Duodenal mucosa (tissue), 2 donors: ENCODE measurements around the gene CTNNA1.
A peak's percentile ranks its signal among the peaks of the same experiment; 100 is the strongest.
"Not testable (repeated sequence)": the region's sequence is repeated elsewhere in the genome, so short reads cannot be mapped to it uniquely, and the experiment has no call there.

Experiments used
- H3K27ac ChIP-seq: one replicate; pipeline ENCODE4 v1.7.0; 2013; ENCODE audit warnings: low read depth, low read length
- H3K27me3 ChIP-seq, 2 donors: one replicate each; pipeline ENCODE4 v1.7.0; 2013; ENCODE audit warnings: low read length in 2 of 2, control low read depth in 1 of 2; ENCODE audit not compliant: insufficient read depth in 2 of 2, control insufficient read depth in 1 of 2
- H3K36me3 ChIP-seq, 2 donors: one replicate each; pipeline ENCODE4 v1.7.0; 2013; ENCODE audit warnings: low read length in 2 of 2, control low read depth in 1 of 2; ENCODE audit not compliant: insufficient read depth in 2 of 2, control insufficient read depth in 1 of 2
- H3K4me1 ChIP-seq, 2 donors: one replicate each; pipeline ENCODE4 v1.7.0; 2013; ENCODE audit warnings: low read length in 2 of 2, control low read depth in 1 of 2; ENCODE audit not compliant: insufficient read depth in 2 of 2, control insufficient read depth in 1 of 2
- H3K4me3 ChIP-seq, 2 donors: one replicate each; pipeline ENCODE4 v1.7.0; 2013; ENCODE audit warnings: low read length in 2 of 2, low read depth in 1 of 2
- H3K9ac ChIP-seq, 2 donors: one replicate each; pipeline ENCODE4 v1.7.0; 2013; ENCODE audit warnings: low read length in 2 of 2, low read depth in 1 of 2
- H3K9me3 ChIP-seq, 2 donors: one replicate each; pipeline ENCODE4 v1.7.0; 2013; ENCODE audit warnings: low read length in 2 of 2, control low read depth in 1 of 2; ENCODE audit not compliant: control insufficient read depth in 1 of 2

Gene CTNNA1

DNA sequence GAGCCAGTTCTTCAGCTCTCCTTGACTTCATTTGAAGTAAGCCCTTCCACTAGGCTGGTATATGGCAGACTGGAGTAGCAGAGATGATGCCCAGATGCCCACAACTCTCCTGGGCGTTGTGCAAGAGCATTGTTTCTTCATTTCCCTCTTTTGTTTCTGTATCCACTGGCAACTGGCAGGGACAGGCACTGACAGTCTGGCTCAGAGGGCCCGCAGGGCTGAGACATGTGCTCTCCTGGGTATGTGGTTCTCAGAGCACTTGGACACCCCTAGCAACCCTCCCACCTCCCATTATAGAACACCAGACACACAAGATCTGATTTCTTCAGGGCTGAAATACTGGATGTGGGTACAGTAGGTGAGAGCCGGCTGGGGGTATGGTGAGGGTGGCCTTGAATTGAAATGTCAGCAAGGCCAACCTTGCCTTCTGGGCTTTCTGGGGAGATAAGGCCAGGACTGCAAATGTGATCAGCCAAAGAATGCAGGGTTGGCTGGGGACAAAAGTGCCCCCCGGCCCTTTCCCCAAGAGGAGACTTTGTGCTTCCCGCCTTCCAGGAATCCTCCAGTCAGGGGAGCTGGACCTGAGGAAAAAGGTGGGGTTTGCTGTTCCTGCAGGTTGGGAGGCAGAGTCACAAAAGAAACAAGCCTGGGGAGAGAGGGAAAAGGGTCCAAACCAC, 28.6 kb upstream of the CTNNA1 start:
- Histone ChIP-seq H3K9me3 (no peaks in the 10 kb centered on the region), H3K36me3 (no peaks in the 10 kb centered on the region), H3K4me3 (no peak overlapping the region), H3K4me1 (peaks cover 11 to 12% of the 10 kb centered on the region in 2 donors), H3K27ac (no peak overlapping the region), H3K9ac (no peak overlapping the region), H3K27me3 (no peaks in the 10 kb centered on the region)

DNA sequence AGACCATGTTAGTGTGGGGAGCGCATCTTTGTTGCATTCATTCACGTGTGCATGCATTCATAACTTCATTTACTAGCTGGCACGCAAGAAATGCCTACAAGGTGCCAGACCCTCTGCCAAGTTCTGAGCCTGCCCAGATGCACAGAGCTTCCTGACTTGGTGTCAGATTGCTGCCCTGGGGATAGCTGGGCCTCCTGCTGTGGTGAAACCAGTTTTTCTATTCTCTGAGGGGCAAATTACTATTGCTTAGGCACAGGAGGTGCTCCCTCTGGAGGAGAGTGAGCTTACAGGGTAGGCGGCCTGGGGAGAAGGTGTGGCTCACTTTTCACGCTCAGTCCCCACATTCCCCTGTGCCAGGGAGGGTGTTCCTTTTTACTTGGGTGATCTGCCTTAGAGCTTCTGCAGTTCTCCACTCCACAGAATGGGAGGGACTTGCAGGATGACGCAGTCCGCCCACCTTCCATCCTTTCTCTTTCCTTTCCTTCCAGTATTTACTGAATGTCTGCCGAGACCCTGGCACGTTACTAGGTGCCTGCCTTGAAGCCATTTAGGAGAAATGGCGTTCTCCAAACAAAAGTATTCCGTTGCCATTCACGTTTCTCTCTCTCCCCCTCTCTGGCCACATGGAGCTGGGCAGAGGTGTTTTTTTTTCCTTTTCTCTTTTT, 27.9 kb upstream of the CTNNA1 start:
- Histone ChIP-seq H3K9me3 (no peaks in the 10 kb centered on the region), H3K36me3 (no peaks in the 10 kb centered on the region), H3K9ac (peak overlapping the region in 1 of 2 donors; percentile 6), H3K27ac (no peak overlapping the region), H3K4me3 (no peak overlapping the region), H3K4me1 (peaks cover 11 to 12% of the 10 kb centered on the region in 2 donors), H3K27me3 (no peaks in the 10 kb centered on the region)

DNA sequence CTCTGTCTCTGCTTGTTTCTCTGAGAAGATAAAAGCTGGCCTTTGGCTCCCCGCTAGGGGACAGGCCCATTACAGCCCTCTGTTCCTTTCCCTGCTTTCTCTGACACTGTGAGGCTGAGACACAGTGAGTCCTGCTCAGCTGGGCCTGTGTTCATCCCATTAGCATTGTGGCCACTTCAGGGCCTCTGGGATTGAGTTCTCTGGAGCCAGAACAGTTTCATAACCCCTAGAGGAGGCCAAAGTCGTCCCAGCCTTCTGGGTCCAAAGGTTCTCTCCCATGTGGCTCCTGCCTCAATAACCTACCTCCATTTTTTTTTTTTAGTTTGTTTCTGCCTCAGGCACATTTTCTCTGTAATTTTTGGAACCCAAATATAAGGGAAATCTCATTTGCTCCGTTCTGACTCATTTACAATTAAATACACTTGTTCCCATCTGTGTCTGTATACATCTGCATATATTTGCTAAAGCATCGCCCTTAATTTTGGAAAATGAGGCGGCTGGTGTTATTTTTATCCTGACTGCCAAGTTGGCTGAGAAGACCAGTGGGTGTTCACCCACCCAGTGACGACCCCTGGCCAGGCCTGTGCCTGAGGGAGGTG, 27.3 kb upstream of the CTNNA1 start:
- H3K4me3 ChIP-seq: no peak overlapping the region
- no peaks in the 10 kb centered on the region for H3K27me3 ChIP-seq
- peaks cover 11 to 12% of the 10 kb centered on the region in 2 donors for H3K4me1 ChIP-seq
- no peak overlapping the region for H3K27ac ChIP-seq
- no peaks in the 10 kb centered on the region for H3K36me3 ChIP-seq
- no peaks in the 10 kb centered on the region for H3K9me3 ChIP-seq
- peak overlapping the region in 1 of 2 donors; percentile 6 for H3K9ac ChIP-seq

DNA sequence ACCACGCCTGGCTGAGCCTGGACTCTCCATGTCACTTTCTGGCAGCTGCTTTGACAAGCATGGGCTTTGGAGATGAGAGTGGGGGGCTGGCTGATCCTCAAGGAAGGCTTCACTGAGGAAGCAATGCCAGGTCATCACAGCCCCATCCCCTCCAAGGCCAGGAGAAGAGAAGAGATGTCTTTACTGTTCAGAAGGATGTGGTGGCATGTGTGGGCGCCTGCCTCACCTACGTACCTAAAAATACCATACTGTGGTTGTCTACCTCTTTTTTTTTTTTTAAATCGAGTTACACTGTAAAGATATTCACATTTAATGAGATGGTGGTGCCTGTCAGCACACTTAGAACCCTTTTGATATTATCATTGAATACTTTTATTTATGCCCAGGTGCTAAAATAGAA, 26.4 kb upstream of the CTNNA1 start:
- no peaks in the 10 kb centered on the region for H3K9me3 ChIP-seq
- H3K27me3 ChIP-seq: no peaks in the 10 kb centered on the region
- H3K36me3 ChIP-seq: no peaks in the 10 kb centered on the region
- no peak overlapping the region for H3K9ac ChIP-seq
- H3K27ac ChIP-seq: no peak overlapping the region
- H3K4me3 ChIP-seq: no peak overlapping the region
- peaks cover 11 to 12% of the 10 kb centered on the region in 2 donors for H3K4me1 ChIP-seq

DNA sequence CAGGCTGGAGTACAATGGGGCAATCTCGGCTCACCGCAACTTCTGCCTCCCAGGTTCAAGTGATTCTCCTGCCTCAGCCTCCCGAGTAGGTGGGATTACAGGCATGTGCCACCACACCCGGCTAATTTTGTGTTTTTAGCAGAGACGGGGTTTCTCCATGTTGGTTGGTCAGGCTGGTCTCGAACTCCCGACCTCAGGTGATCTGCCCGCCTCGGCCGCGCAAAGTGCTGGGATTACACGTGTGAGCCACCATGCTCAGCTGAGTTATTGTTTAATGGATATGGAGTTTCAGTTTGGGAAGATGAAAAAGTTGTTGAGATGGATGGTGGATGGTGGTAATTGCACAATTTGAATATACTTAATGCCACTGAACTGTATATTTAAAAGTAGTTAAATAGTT, 22.7 kb upstream of the CTNNA1 start:
- H3K27ac ChIP-seq, H3K9me3 ChIP-seq, H3K27me3 ChIP-seq, H3K4me3 ChIP-seq, H3K9ac ChIP-seq, H3K36me3 ChIP-seq, H3K4me1 ChIP-seq: not testable (repeated sequence)

DNA sequence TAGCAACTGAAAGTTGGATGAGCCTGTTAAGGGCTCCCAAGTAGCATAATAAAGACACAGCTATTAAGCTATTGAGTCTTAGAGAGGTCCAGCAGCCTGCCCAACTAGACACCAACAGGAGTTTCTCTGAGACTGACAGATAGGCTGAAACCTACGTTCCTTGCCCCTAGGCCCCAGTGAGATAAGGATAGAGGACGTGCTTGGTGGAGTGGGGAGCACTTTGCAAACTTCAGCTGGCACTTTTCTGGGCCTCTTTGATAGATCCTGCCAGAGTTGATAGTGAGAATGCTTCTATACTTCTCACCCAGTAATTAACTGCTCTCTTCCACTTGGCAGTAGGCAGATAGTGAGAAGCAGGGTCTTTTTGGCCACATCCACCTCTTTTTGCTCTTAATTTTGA, 20.8 kb upstream of the CTNNA1 start:
- Histone ChIP-seq H3K4me1 (no peaks in the 10 kb centered on the region), H3K27me3 (no peaks in the 10 kb centered on the region), H3K4me3 (no peak overlapping the region), H3K36me3 (no peaks in the 10 kb centered on the region), H3K9ac (no peak overlapping the region), H3K9me3 (no peaks in the 10 kb centered on the region), H3K27ac (no peak overlapping the region)

- Histone ChIP-seq H3K9ac (no peak overlapping the region), H3K4me3 (no peak overlapping the region), H3K36me3 (no peaks in the 10 kb centered on the region), H3K27me3 (no peaks in the 10 kb centered on the region), H3K4me1 (no peaks in the 10 kb centered on the region), H3K27ac (no peak overlapping the region), H3K9me3 (no peaks in the 10 kb centered on the region)
These were observed 20.3 kb upstream of the CTNNA1 start for GRCh38 chr5:138732933-138733332.

DNA sequence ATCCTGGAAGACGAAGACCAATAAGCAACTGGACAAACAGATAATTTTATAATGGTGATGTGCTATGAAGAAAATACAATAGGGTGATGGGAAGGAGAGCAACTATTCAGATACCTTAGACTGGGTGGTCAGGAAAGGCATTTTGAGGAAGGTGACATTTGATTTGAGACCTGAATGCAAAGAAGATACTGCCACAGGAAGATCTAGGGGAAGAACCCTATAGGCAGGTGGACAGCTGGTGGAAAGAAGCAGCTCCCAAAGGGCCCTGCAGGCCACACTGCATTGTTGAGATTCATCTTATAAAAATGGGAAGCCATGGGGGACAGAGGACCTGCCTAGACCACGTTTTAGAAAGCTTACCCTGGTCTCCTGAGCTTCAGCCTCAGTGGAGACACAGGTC, 19.7 kb upstream of the CTNNA1 start:
- no peak overlapping the region for H3K4me3 ChIP-seq
- no peak overlapping the region for H3K9ac ChIP-seq
- no peaks in the 10 kb centered on the region for H3K36me3 ChIP-seq
- H3K4me1 ChIP-seq: no peaks in the 10 kb centered on the region
- no peak overlapping the region for H3K27ac ChIP-seq
- H3K9me3 ChIP-seq: no peaks in the 10 kb centered on the region
- H3K27me3 ChIP-seq: no peaks in the 10 kb centered on the region

- Histone ChIP-seq H3K4me1 (peaks cover 0 to under 1% of the 10 kb centered on the region in 2 donors), H3K27ac (no peak overlapping the region), H3K4me3 (no peak overlapping the region), H3K36me3 (no peaks in the 10 kb centered on the region), H3K9me3 (no peaks in the 10 kb centered on the region), H3K27me3 (no peaks in the 10 kb centered on the region), H3K9ac (no peak overlapping the region)
These were observed 16.9 kb upstream of the CTNNA1 start for GRCh38 chr5:138736293-138736692.

DNA sequence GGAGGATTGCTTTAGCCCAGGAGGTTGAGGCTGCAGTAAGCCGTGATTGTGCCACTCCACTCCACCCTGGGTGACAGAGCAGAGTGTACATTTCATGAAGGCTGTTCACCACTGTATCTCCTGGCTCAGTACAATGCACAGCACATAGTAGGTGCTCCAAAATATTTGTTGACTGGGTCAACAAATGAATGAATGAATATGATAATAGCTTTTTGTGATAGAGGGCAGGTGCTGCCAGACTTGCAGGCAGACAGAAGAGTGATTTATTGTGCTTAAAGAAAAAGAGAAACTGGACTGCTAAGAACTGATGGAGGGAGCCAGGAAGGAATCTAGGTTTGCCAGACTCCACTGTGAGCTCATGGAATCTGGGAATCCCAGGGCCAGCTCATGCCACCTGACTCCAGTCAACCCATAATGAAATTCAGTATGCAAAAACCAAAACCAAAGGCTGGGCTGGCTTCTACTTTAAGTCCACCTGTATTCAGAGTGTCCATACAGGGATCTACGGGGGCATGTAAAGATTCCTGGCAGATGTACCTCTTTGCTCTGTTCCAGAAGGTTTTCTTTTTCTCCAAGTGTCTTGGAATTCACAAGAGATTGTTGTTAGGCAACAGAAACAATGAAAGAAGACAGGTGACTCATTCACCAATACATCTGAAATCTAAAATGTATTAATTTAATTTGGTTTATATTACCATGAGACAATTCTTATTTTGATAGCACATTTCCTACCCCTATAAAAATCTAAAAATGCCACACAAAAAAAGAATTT, 15.5 kb upstream of the CTNNA1 start:
- no peaks in the 10 kb centered on the region for H3K27me3 ChIP-seq
- H3K36me3 ChIP-seq: no peaks in the 10 kb centered on the region
- no peak overlapping the region for H3K9ac ChIP-seq
- H3K4me3 ChIP-seq: no peak overlapping the region
- no peak overlapping the region for H3K27ac ChIP-seq
- H3K9me3 ChIP-seq: no peaks in the 10 kb centered on the region
- peaks cover 5% of the 10 kb centered on the region in 2 donors for H3K4me1 ChIP-seq
